Aortic smooth muscle cell (primary cell): ENCODE data around the gene STXBP3. TPM values are rescaled to one million over a fixed set of nuclear protein-coding genes. Genes with fewer than 3 reads are reported as not detected.

Experiments used
- total RNA-seq: library from RNA; depleted of rRNA; stranded (reverse); fragments of >200 nt; gene quantifications from 2 replicates; pipeline ENCODE4 v1.2.3, GENCODE V29; 2014

Gene STXBP3, protein sequence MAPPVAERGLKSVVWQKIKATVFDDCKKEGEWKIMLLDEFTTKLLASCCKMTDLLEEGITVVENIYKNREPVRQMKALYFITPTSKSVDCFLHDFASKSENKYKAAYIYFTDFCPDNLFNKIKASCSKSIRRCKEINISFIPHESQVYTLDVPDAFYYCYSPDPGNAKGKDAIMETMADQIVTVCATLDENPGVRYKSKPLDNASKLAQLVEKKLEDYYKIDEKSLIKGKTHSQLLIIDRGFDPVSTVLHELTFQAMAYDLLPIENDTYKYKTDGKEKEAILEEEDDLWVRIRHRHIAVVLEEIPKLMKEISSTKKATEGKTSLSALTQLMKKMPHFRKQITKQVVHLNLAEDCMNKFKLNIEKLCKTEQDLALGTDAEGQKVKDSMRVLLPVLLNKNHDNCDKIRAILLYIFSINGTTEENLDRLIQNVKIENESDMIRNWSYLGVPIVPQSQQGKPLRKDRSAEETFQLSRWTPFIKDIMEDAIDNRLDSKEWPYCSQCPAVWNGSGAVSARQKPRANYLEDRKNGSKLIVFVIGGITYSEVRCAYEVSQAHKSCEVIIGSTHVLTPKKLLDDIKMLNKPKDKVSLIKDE
- 63.5 and 65.0 TPM in 2 replicates for total RNA-seq

DNA sequence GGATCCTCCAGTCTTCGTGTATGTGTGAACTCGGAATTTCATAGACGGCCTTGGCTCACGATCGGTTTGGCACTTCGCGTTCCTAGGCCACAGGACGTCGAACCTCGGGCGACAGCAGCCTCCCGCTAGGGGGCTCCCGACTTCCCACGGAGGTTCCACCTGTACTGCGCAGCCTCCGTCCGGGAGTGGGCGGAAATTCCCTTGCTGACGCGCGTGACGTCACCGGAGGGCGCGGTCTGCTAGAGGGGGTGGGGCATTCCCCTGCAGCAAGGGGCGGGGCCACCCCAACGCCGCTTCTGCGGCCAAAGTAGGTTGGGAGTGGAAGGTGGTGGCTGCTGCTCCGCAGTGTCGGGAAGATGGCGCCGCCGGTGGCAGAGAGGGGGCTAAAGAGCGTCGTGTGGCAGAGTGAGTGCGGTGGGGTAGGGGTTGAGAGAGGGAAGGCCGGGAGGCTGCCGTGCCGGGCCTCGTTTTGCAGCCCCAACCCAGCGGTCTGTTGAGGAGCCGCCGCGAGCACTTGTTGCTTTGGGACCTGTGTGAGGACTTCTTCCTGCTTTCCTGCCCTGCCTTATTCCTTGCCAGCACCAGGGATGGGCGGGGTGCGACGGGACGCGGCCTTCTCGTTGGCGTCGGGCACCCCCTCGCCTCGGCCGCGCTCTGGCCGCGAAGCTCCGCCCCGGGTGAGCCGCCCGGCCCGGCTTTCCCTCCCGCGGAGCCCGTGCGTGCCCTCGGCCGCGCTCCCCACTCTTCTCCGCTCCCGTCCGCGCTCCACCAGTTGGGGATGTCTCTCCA, at the start of gene STXBP3:
STXBP3 (plus strand) TSS at position 293 of the 789 bp plus-strand sequence; CDS start at position 357, 64 bp downstream.

DNA sequence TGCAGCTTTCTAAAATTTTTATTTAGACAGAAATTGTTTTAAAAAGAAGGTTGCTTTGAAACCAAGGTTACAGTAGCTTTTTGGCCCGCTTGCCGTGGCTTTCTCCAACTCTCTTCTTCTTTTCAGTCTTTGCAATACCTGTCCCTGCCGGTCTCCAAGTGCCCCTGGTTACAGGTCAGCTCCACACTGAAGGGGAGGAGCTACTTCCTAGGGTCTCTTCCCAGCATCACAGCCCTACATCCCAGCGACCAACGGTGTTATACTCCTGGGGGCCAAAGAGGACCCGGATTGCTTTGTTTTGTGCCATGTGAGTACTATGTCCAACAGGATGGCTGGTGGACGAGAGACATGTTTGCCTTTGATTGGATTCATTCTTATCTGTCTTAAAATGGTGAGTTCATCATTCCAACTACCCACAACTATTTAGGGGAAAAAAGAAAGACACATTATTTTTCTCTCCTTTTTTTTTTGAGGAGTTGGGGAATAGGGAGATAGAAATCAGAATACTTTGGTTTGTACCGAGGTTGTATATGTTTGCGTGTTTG, 33.8 kb upstream of the STXBP3 start, which contains the start of gene FNDC7:
FNDC7 (plus strand) TSS at position 303 of the 545 bp plus-strand sequence; CDS start at position 329, 26 bp downstream.

DNA sequence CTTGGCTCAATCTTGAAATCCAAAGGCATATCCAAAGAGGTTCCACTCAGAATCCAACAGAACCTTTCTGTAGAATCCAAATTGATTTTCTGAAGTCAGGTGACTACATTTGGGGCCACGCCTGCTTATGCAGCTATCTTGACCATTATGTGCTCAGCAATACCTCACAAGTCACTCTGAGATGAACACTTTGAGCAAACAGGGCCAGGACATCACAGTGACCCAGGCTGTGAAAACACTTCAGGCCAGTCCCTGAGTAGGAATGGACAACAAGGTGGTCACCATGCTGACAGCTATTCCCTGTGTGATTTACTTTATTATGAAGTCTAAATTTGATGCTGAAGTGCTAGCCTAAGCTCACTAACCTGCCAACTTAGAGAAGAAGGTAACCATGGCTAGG, 110.5 kb downstream of the STXBP3 start, which contains the start of gene AKNAD1:
AKNAD1 (minus strand) TSS at position 101 of the 400 bp plus-strand sequence. CDS start 4,430 bp downstream, outside the sequence.

Other genes starting within 250 kb of the STXBP3 start
- gene EEIG2, start 186.6 kb upstream of the STXBP3 start, total RNA-seq: 17.3 and 21.4 TPM in 2 replicates
- 2.6 and 2.7 TPM in 2 replicates for gene HENMT1, start 85.6 kb upstream of the STXBP3 start, total RNA-seq
- gene PRPF38B, start 54.4 kb upstream of the STXBP3 start, total RNA-seq: 11.6 and 14.2 TPM in 2 replicates
- gene FNDC7, start 33.8 kb upstream of the STXBP3 start, total RNA-seq: 0.25 and 0.26 TPM in 2 replicates
- 0.56 TPM in 1 of 2 replicates, not detected in the other for gene AKNAD1, start 110.4 kb downstream of the STXBP3 start, total RNA-seq
- 25.4 and 32.4 TPM in 2 replicates for gene GPSM2, start 130.3 kb downstream of the STXBP3 start, total RNA-seq
- gene CLCC1, start 216.8 kb downstream of the STXBP3 start, total RNA-seq: 38.1 and 44.8 TPM in 2 replicates